Measurements from ENCODE around the gene PRSS57.

Gene PRSS57

GRCh38 chr19:641702-642101, 53.5 kb downstream of the PRSS57 start:
- DNase-seq (no peak), ATAC-seq (replicated peaks) (no peak)
- Mint-ChIP-seq H3K4me1 (peaks cover 13 to 24% of the 10 kb centered on the region in 2 donors), H3K27ac (no peak overlapping the region), H3K36me3 (peaks cover 17 to 27% of the 10 kb centered on the region in 2 donors), H3K9me3 (no peaks in the 10 kb centered on the region), H3K4me3 (peak overlapping the region in 1 of 2 donors; percentile 23), H3K27me3 (no peaks in the 10 kb centered on the region)

- ATAC-seq (replicated peaks) (no peak), DNase-seq (no peak)
- Mint-ChIP-seq H3K36me3 (peaks cover 12 to 21% of the 10 kb centered on the region in 2 donors), H3K4me1 (peaks cover 13 to 24% of the 10 kb centered on the region in 2 donors), H3K4me3 (no peak overlapping the region), H3K27me3 (no peaks in the 10 kb centered on the region), H3K9me3 (no peaks in the 10 kb centered on the region), H3K27ac (peak overlapping the region; percentile 10)
These were observed 54.6 kb downstream of the PRSS57 start for GRCh38 chr19:640606-641189.

- H3K27ac Mint-ChIP-seq: peak overlapping the region; percentile 10
- no peaks in the 10 kb centered on the region for H3K27me3 Mint-ChIP-seq
- H3K9me3 Mint-ChIP-seq: no peaks in the 10 kb centered on the region
- H3K4me3 Mint-ChIP-seq: peak overlapping the region in 1 of 2 donors; percentile 61
- H3K4me1 Mint-ChIP-seq: peaks cover 13 to 24% of the 10 kb centered on the region in 2 donors
- H3K36me3 Mint-ChIP-seq: peaks cover 12 to 21% of the 10 kb centered on the region in 2 donors
- DNase-seq: no peak
- peak in 1 of 2 donors; percentile 0 for ATAC-seq (replicated peaks)
These were observed 55.1 kb downstream of the PRSS57 start for GRCh38 chr19:640161-640558.

- no peaks in the 10 kb centered on the region for H3K9me3 Mint-ChIP-seq
- H3K27ac Mint-ChIP-seq: peak within 1 kb of the TSS; percentile 84
- ATAC-seq (replicated peaks) (peak; percentile 91 to 93), DNase-seq (peak; percentile 79)
- H3K36me3 Mint-ChIP-seq: peaks cover 8 to 17% of the 10 kb centered on the region in 2 donors
- H3K4me1 Mint-ChIP-seq: peaks cover 13 to 22% of the 10 kb centered on the region in 2 donors
- H3K4me3 Mint-ChIP-seq: peak within 1 kb of the TSS; percentile 80 to 91
- H3K27me3 Mint-ChIP-seq: no peaks in the 10 kb centered on the region
These were observed 55.7 kb downstream of the PRSS57 start, which contains the start of gene FGF22 for GRCh38 chr19:639253-640160. Gene FGF22, plus strand, starts transcription at chr19:639879. Its CDS starts 47 bp downstream, at chr19:639926.

- Mint-ChIP-seq H3K4me3 (peak overlapping the region; percentile 6 to 91), H3K9me3 (no peaks in the 10 kb centered on the region), H3K36me3 (peaks cover 7 to 14% of the 10 kb centered on the region in 2 donors), H3K4me1 (peaks cover 19 to 25% of the 10 kb centered on the region in 2 donors), H3K27me3 (no peaks in the 10 kb centered on the region), H3K27ac (no peak overlapping the region)
- no peak for ATAC-seq (replicated peaks)
- DNase-seq: no peak
These were observed 56.4 kb downstream of the PRSS57 start for GRCh38 chr19:638906-639252.
